GM23248 (cell line): ENCODE measurements around the gene CNOT1. TPM values are rescaled to one million over a fixed set of nuclear protein-coding genes. Genes with fewer than 3 reads are reported as not detected.
A peak's percentile ranks its signal among the peaks of the same experiment; 100 is the strongest.

ENCODE experiments used
- DNase-seq: peaks from one replicate; pipeline ENCODE4 v3.0.0-alpha.2; 2015
- H2AFZ ChIP-seq: fragments of 200-600 bp; sonication (generic); 2 replicates; pipeline ENCODE4 v1.6.1; 2016; ENCODE audit warnings: antibody characterized with exemption
- H3F3A ChIP-seq: fragments of 200-600 bp; sonication (generic); 2 replicates; pipeline ENCODE4 v1.6.1; 2016; ENCODE audit warnings: mild to moderate bottlenecking, antibody characterized with exemption, mixed run types; ENCODE audit not compliant: insufficient read depth
- H3K27ac ChIP-seq: fragments of 200-600 bp; sonication (generic); 2 replicates; pipeline ENCODE4 v1.5.1; 2016; ENCODE audit warnings: mild to moderate bottlenecking
- H3K27me3 ChIP-seq: fragments of 200-600 bp; sonication (generic); replicated peaks from 2 replicates; pipeline ENCODE4 v1.6.1; 2016; ENCODE audit warnings: mild to moderate bottlenecking; ENCODE audit not compliant: insufficient read depth
- H3K36me3 ChIP-seq: fragments of 200-600 bp; sonication (generic); 2 replicates; pipeline ENCODE4 v1.6.1; 2016; ENCODE audit warnings: low read depth, mild to moderate bottlenecking
- H3K4me1 ChIP-seq: fragments of 200-600 bp; sonication (generic); 2 replicates; pipeline ENCODE4 v1.6.1; 2016; ENCODE audit warnings: mild to moderate bottlenecking; ENCODE audit not compliant: insufficient read depth
- H3K4me2 ChIP-seq: fragments of 200-600 bp; sonication (generic); one replicate; pipeline ENCODE4 v1.6.1; 2016; ENCODE audit warnings: mild to moderate bottlenecking; ENCODE audit not compliant: unreplicated experiment
- H3K4me3 ChIP-seq: fragments of 200-600 bp; sonication (generic); 2 replicates; pipeline ENCODE4 v1.5.1; 2016; ENCODE audit warnings: mild to moderate bottlenecking
- H3K79me2 ChIP-seq: fragments of 200-600 bp; sonication (generic); 2 replicates; pipeline ENCODE4 v1.6.1; 2016; ENCODE audit warnings: mild to moderate bottlenecking; ENCODE audit not compliant: insufficient read depth
- H3K9ac ChIP-seq: fragments of 200-600 bp; sonication (generic); 2 replicates; pipeline ENCODE4 v1.6.1; 2016; ENCODE audit warnings: mild to moderate bottlenecking
- H3K9me2 ChIP-seq: fragments of 200-600 bp; sonication (generic); 2 replicates; pipeline ENCODE4 v1.6.1; 2016; ENCODE audit warnings: mixed run types, mild to moderate bottlenecking, moderate library complexity; ENCODE audit not compliant: insufficient read depth
- H3K9me3 ChIP-seq: fragments of 200-600 bp; sonication (generic); one replicate; pipeline ENCODE4 v1.6.1; 2017; ENCODE audit warnings: low read depth
- H4K20me1 ChIP-seq: fragments of 200-600 bp; sonication (generic); 2 replicates; pipeline ENCODE4 v1.6.0; 2016; ENCODE audit not compliant: insufficient read depth
- EZH2 ChIP-seq: fragments of 200-600 bp; sonication (generic); IDR thresholded peaks from 2 replicates; pipeline ENCODE4 v1.6.1; 2018; ENCODE audit warnings: antibody characterized with exemption, mild to moderate bottlenecking; ENCODE audit not compliant: insufficient read depth, poor library complexity, severe bottlenecking
- EZH2phosphoT487 ChIP-seq: fragments of 200-600 bp; sonication (generic); IDR thresholded peaks from 2 replicates; pipeline ENCODE4 v1.6.1; 2018; ENCODE audit warnings: antibody characterized with exemption, moderate library complexity, mild to moderate bottlenecking, low read depth; ENCODE audit not compliant: insufficient read depth
- WGBS, 2 experiments: methylation state at CpG; one replicate each; pipeline ENCODE4 v1.1.6; 2015 to 2017; ENCODE audit warnings: low lambda C conversion rate in 2 of 2, low coverage in 1 of 2; ENCODE audit errors: missing lambda C conversion rate in 2 of 2; 5-methylcytosine and 5-hydroxymethylcytosine counted together
- in situ Hi-C: fragments of 300-500 bp; cut with MboI; formaldehyde crosslinking; loops from 2 replicates; pipeline ENCODE4 v1.15.0; 2020
- polyA plus RNA-seq: library from polyadenylated mRNA; unstranded; fragments of >200 nt; fragmentation: Nextera tagmentation; extraction: Ambion mirVana; gene quantifications from 2 replicates; pipeline ENCODE4 v1.2.1, GENCODE V29; 2016
- total RNA-seq: library from RNA; depleted of rRNA; stranded (reverse); fragments of >200 nt; shearing (Covaris generic); gene quantifications from 2 replicates; pipeline ENCODE4 v1.2.3, GENCODE V29; 2014

Gene CNOT1
- total and polyA plus RNA-seq, 2 experiments from 2014 or later = 35.6 to 93.1 TPM

- Histone ChIP-seq H3K9ac (no peak overlapping the region), H3F3A (no peaks in the 10 kb centered on the region), H4K20me1 (no peaks in the 10 kb centered on the region), H3K36me3 (no peaks in the 10 kb centered on the region), H3K4me3 (no peak overlapping the region), H3K9me2 (no peaks in the 10 kb centered on the region), H3K79me2 (no peaks in the 10 kb centered on the region), H3K9me3 (no peaks in the 10 kb centered on the region), H3K27me3 (no peaks in the 10 kb centered on the region), H3K27ac (no peak overlapping the region), H3K4me2 (no peak overlapping the region), H3K4me1 (peaks cover 7% of the 10 kb centered on the region; the same call in 1 of the 2 replicates), H2AFZ (no peak overlapping the region)
- no peak for DNase-seq
- TF ChIP-seq EZH2phosphoT487 = no peak
- no peak for TF ChIP-seq EZH2
- 81 to 88% methylated on average over 4 of the region's 4 CpGs for WGBS, 2 experiments
- in situ Hi-C loops = loop anchor here (25.0 kb wide), 1 partner anchor 320 kb away; no protein-coding TSS in a partner anchor
These were observed 27.3 kb upstream of the CNOT1 start for GRCh38 chr16:58656899-58657298.

GRCh38 chr16:58655215-58655596, 25.6 kb upstream of the CNOT1 start:
- TF ChIP-seq EZH2 (no peak), EZH2phosphoT487 (no peak)
- in situ Hi-C loops = loop anchor here (25.0 kb wide), 1 partner anchor 318 kb away; no protein-coding TSS in a partner anchor
- Histone ChIP-seq H4K20me1 (no peaks in the 10 kb centered on the region), H3K4me1 (0 out of 2 replicates have a peak, but pooled peaks cover 3% of the 10 kb centered on the region), H3K27ac (no peak overlapping the region), H3K4me3 (no peak overlapping the region), H3K4me2 (no peak overlapping the region), H3K36me3 (no peaks in the 10 kb centered on the region), H2AFZ (no peak overlapping the region), H3K9me3 (no peaks in the 10 kb centered on the region), H3K27me3 (no peaks in the 10 kb centered on the region), H3K9ac (no peak overlapping the region), H3F3A (no peaks in the 10 kb centered on the region), H3K79me2 (no peaks in the 10 kb centered on the region), H3K9me2 (no peaks in the 10 kb centered on the region)
- 91 to 92% methylated on average over 8 of the region's 8 CpGs for WGBS, 2 experiments
- DNase-seq = no peak

GRCh38 chr16:58654560-58655214, 25.1 kb upstream of the CNOT1 start:
- H3K4me3 ChIP-seq = no peak overlapping the region
- H2AFZ ChIP-seq = no peak overlapping the region
- no peaks in the 10 kb centered on the region for H3K27me3 ChIP-seq
- no peaks in the 10 kb centered on the region for H4K20me1 ChIP-seq
- H3K36me3 ChIP-seq = no peaks in the 10 kb centered on the region
- no peaks in the 10 kb centered on the region for H3K9me3 ChIP-seq
- H3K9ac ChIP-seq = no peak overlapping the region
- no peak overlapping the region for H3K4me2 ChIP-seq
- H3F3A ChIP-seq = no peaks in the 10 kb centered on the region
- no peaks in the 10 kb centered on the region for H3K9me2 ChIP-seq
- no peak for DNase-seq
- H3K79me2 ChIP-seq = no peaks in the 10 kb centered on the region
- WGBS, 2 experiments = 63 to 65% methylated on average over 4 to 7 of the region's 7 CpGs
- in situ Hi-C loops = loop anchor here (25.0 kb wide), 1 partner anchor 317 kb away; no protein-coding TSS in a partner anchor
- H3K4me1 ChIP-seq = 0 out of 2 replicates have a peak, but pooled peaks cover 3% of the 10 kb centered on the region
- TF ChIP-seq EZH2 (no peak), EZH2phosphoT487 (no peak)
- H3K27ac ChIP-seq = no peak overlapping the region

- WGBS, 2 experiments = 8 to 13% methylated on average over 3 of the region's 3 CpGs
- Histone ChIP-seq H3K9me3 (no peaks in the 10 kb centered on the region), H3K27ac (no peak overlapping the region), H3K4me2 (no peak overlapping the region), H3K9me2 (no peaks in the 10 kb centered on the region), H3K27me3 (no peaks in the 10 kb centered on the region), H3K36me3 (no peaks in the 10 kb centered on the region), H3K4me1 (0 out of 2 replicates have a peak, but pooled peaks cover 3% of the 10 kb centered on the region), H3K4me3 (no peak overlapping the region), H3K9ac (no peak overlapping the region), H4K20me1 (no peaks in the 10 kb centered on the region), H3F3A (no peaks in the 10 kb centered on the region), H2AFZ (no peak overlapping the region), H3K79me2 (no peaks in the 10 kb centered on the region)
- in situ Hi-C loops = loop anchor here (25.0 kb wide), 1 partner anchor 315 kb away; no protein-coding TSS in a partner anchor
- peak; percentile 48 for DNase-seq
- TF ChIP-seq EZH2 = no peak
- no peak for TF ChIP-seq EZH2phosphoT487
These were observed 23.1 kb upstream of the CNOT1 start for GRCh38 chr16:58652741-58653140.
